SJSA1 (cell line): ENCODE results near the gene RAPGEF4. TPM values are rescaled to one million over a fixed set of nuclear protein-coding genes. Genes with fewer than 3 reads are reported as not detected.

Experiments
- DNase-seq, 2 experiments: peaks; one replicate each; pipeline ENCODE4 v3.0.0-alpha.2; 2015 to 2020; ENCODE audit warnings: low spot score in 2 of 2, low read depth in 1 of 2
- H3K27ac ChIP-seq: fragments of 250-450 bp; sonication (Bioruptor Pico); 2 replicates; pipeline ENCODE4 v1.5.1; 2020; ENCODE audit warnings: mild to moderate bottlenecking, moderate library complexity
- H3K27me3 ChIP-seq: fragments of 250-450 bp; sonication (Bioruptor Pico); replicated peaks from 2 replicates; pipeline ENCODE4 v1.5.1; 2020; ENCODE audit warnings: mild to moderate bottlenecking, moderate library complexity
- H3K36me3 ChIP-seq: fragments of 250-450 bp; sonication (Bioruptor Pico); 2 replicates; pipeline ENCODE4 v1.5.1; 2020; ENCODE audit warnings: mild to moderate bottlenecking
- H3K4me1 ChIP-seq: fragments of 250-450 bp; sonication (Bioruptor Pico); replicated peaks from 2 replicates; pipeline ENCODE4 v1.6.1; 2021; ENCODE audit warnings: mild to moderate bottlenecking
- H3K4me3 ChIP-seq: fragments of 250-450 bp; sonication (Bioruptor Pico); 2 replicates; pipeline ENCODE4 v1.5.1; 2020; ENCODE audit warnings: mild to moderate bottlenecking
- H3K9me3 ChIP-seq: fragments of 250-450 bp; sonication (Bioruptor Pico); replicated peaks from 2 replicates; pipeline ENCODE4 v1.5.1; 2020; ENCODE audit warnings: mild to moderate bottlenecking
- total RNA-seq: library from RNA; depleted of rRNA; stranded (reverse); fragments of >200 nt; shearing (Covaris generic); gene quantifications from 2 replicates; pipeline ENCODE4 v1.2.3, GENCODE V29; 2014

RAPGEF4 gene
- total RNA-seq, 1 experiment from 2014 or later, result 0.47 TPM

DNA sequence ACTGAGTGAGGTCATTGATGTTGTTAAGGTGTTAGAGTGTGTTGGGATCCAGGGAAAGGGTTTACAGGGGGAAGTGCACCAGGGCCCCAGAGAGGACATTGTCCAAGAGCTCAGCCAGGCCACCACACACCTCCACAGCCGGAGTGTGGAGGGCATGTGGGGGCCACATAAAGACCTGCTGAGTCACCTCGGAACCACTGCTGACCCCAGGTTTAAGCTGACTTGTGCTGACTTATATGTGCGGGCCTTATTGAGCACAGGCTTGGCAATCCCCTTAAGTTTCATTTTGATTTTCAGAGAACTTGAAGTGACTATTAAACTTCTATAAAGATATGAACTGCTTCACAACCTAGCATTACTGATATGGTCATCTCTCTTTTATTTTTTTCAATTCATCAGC, 173.8 kb downstream of the RAPGEF4 start:
- DNase-seq, result no peak
- Histone ChIP-seq H3K4me1 (no peaks in the 10 kb centered on the region), H3K9me3 (no peaks in the 10 kb centered on the region), H3K4me3 (no peak overlapping the region), H3K27me3 (no peaks in the 10 kb centered on the region), H3K36me3 (no peaks in the 10 kb centered on the region), H3K27ac (no peak overlapping the region)

- Histone ChIP-seq H3K27me3 (no peaks in the 10 kb centered on the region), H3K4me1 (no peaks in the 10 kb centered on the region), H3K36me3 (no peaks in the 10 kb centered on the region), H3K9me3 (no peaks in the 10 kb centered on the region), H3K4me3 (no peak overlapping the region), H3K27ac (no peak overlapping the region)
- DNase-seq, result no peak
These were observed 176.6 kb downstream of the RAPGEF4 start for GRCh38 chr2:172912266-172912665.

DNA sequence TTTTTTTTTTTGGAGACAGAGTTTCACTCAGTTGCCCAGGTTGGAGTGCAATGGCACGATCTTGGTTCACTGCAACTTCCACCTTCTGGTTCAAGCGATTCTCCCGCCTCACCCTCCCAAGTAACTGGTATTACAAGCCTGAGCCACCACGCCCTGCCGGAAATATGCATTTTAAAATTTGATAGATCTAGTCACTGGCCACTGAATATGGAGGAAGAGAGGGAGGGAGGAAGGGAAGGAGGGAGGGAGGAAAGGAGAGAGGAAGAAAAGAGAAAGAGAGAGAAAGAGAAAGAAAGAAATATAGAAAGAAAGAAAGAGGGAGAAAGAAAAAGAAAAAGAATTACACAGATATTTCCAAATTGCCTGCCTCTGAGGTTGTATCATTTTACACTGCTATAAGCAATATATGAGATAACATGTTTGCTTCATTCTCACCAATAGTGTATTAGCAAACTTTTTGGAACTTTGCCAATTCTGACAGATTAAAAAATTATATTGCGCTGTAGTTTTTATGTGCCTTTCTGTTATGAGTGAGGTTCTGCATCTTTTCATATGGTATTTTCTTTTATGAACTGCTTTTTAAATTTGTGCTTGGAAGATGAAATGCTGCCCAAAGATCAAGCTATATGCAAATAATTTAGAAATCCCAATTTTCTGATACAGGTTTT, 178.8 kb downstream of the RAPGEF4 start:
- H3K4me1 ChIP-seq, result peaks cover 4% of the 10 kb centered on the region; the same call in 1 of the 2 replicates
- no peak overlapping the region for H3K27ac ChIP-seq
- DNase-seq, result no peak
- no peaks in the 10 kb centered on the region for H3K9me3 ChIP-seq
- H3K4me3 ChIP-seq, result no peak overlapping the region
- H3K27me3 ChIP-seq, result no peaks in the 10 kb centered on the region
- H3K36me3 ChIP-seq, result no peaks in the 10 kb centered on the region

DNA sequence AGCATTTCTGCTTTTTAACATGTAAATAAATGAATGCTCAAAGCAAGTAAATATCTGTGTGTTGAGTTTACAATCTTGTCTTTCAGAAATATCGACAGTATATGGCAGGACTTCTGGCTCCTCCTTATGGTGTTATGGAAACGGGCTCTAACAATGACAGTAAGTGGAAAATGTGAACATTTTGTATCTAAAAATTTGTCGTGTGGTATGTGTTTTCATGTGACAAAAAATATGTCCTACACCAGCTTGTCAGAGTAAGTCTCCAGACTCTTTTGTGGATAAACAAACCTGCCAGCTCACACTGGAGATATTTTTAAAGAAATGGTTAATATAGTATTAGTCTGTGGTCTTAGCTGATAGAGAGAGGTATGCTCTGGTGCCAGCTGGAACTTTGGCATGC, 182.1 kb downstream of the RAPGEF4 start:
- no peaks in the 10 kb centered on the region for H3K9me3 ChIP-seq
- H3K27ac ChIP-seq, result no peak overlapping the region
- H3K27me3 ChIP-seq, result no peaks in the 10 kb centered on the region
- H3K4me1 ChIP-seq, result peaks cover 19% of the 10 kb centered on the region
- no peaks in the 10 kb centered on the region for H3K36me3 ChIP-seq
- DNase-seq, result no peak
- H3K4me3 ChIP-seq, result no peak overlapping the region

GRCh38 chr2:172919732-172920131, 184.1 kb downstream of the RAPGEF4 start:
- no peak for DNase-seq
- H3K9me3 ChIP-seq, result no peaks in the 10 kb centered on the region
- no peak overlapping the region for H3K27ac ChIP-seq
- no peak overlapping the region for H3K4me3 ChIP-seq
- H3K4me1 ChIP-seq, result peaks cover 32% of the 10 kb centered on the region
- no peaks in the 10 kb centered on the region for H3K36me3 ChIP-seq
- H3K27me3 ChIP-seq, result no peaks in the 10 kb centered on the region

DNA sequence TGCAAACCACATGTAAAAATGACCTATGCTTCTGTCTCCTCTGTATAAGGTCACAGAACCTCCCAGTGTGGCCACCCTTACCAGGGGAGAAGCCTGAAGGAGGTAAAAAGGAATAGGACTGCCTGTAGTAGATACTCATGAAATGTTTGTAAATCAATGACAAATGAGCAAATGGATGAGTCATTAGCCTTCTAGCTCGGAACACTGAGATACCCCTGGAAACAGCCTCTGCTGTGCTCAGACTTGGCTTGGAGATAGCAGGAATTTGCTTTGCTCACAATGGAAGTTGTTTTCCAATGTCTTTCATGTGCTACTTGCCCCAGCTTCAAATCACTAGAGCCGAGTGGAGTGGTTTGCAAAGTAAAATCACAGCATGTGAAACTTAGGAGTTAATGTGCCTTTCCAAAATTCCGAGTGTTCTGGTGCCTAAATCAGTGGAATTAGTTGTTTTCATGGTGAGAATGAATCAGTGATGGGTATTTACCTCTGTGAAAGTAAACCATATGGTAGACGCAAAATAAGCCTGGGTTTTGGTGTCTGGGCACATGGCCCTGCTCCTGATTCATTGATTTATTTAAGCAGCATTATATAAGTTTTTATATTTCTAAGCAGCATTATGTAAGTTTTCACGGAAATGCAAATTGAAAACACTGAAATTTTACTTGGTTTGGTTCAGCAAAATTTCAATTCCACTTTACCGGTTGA, 186.0 kb downstream of the RAPGEF4 start:
- H3K27ac ChIP-seq, result no peak overlapping the region
- H3K9me3 ChIP-seq, result no peaks in the 10 kb centered on the region
- H3K27me3 ChIP-seq, result no peaks in the 10 kb centered on the region
- H3K36me3 ChIP-seq, result no peaks in the 10 kb centered on the region
- no peak overlapping the region for H3K4me3 ChIP-seq
- H3K4me1 ChIP-seq, result peaks cover 35% of the 10 kb centered on the region
- DNase-seq, result no peak

DNA sequence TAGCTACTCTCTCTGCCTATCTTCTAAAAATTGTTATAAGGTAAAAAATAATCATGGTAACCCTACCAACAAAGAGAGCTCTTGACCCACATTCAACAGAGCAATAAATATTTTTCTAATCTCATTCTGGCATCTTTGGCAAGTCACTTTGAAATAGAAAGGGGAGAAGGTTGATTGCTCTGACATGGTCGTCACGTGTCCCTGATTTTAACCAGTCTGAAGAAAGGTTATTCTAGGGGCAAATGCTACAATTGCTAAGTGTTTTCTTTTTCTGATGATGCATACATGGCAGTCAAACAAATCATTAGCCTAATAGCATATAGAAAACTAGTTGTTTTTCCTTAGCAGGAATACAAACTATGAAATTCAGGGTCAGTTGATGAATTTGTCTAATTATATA, 186.7 kb downstream of the RAPGEF4 start:
- Histone ChIP-seq H3K36me3 (no peaks in the 10 kb centered on the region), H3K4me1 (peaks cover 41% of the 10 kb centered on the region), H3K27ac (no peak overlapping the region), H3K4me3 (no peak overlapping the region), H3K27me3 (no peaks in the 10 kb centered on the region), H3K9me3 (no peaks in the 10 kb centered on the region)
- no peak for DNase-seq

DNA sequence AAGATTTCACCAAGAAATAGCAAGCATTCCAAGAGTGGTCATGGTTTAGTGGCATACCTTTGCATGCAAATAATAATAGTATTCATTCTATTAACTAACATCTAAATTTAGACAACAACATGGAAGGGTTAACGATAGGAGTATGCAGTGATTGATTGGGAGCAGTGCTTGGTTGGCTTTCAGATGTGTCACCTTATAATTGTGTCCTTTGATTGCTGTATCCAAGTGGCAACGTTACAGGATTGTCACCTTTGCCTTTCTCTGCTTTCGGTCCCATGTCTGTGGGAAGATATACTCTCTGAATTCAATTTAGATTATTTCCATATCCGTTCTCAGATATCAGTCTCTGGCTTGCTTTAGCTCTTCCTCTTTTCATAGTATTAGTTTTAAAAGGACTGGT, 187.2 kb downstream of the RAPGEF4 start:
- no peak overlapping the region for H3K4me3 ChIP-seq
- H3K4me1 ChIP-seq, result peaks cover 46% of the 10 kb centered on the region
- no peaks in the 10 kb centered on the region for H3K36me3 ChIP-seq
- H3K9me3 ChIP-seq, result no peaks in the 10 kb centered on the region
- no peaks in the 10 kb centered on the region for H3K27me3 ChIP-seq
- H3K27ac ChIP-seq, result no peak overlapping the region
- no peak for DNase-seq

GRCh38 chr2:172924097-172924660, 188.5 kb downstream of the RAPGEF4 start:
- Histone ChIP-seq H3K4me1 (peaks cover 55% of the 10 kb centered on the region), H3K27ac (no peak overlapping the region), H3K36me3 (no peaks in the 10 kb centered on the region), H3K9me3 (no peaks in the 10 kb centered on the region), H3K27me3 (no peaks in the 10 kb centered on the region), H3K4me3 (no peak overlapping the region)
- DNase-seq, result no peak

DNA sequence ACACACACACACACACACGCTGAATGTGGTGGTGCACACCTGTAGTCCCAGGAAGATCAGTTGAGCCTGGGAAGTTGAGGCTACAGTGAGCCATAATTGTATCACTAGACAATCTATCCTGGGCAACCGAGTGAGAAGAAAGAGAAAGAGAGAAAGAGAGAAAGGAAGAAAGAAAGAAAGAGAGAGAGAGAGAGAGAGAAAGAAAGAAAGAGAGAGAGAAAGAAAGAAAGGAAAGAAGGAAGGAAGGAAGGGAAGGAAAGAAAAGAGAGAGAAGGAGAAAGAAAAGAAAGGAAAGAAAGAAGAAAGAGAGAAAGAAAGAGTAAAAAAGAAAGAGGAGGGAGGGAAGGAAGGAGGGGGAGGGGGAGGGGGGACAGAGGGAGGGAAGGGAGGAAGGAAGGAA, 190.0 kb downstream of the RAPGEF4 start:
- no peak for DNase-seq
- Histone ChIP-seq H3K4me3 (no peak overlapping the region), H3K4me1 (peaks cover 59% of the 10 kb centered on the region), H3K27me3 (no peaks in the 10 kb centered on the region), H3K9me3 (no peaks in the 10 kb centered on the region), H3K36me3 (no peaks in the 10 kb centered on the region), H3K27ac (no peak overlapping the region)

GRCh38 chr2:172926785-172927640, 191.4 kb downstream of the RAPGEF4 start:
- Histone ChIP-seq H3K4me1 (peaks cover 60% of the 10 kb centered on the region), H3K4me3 (no peak overlapping the region), H3K27me3 (no peaks in the 10 kb centered on the region), H3K9me3 (no peaks in the 10 kb centered on the region; the same call in 1 of the 2 replicates), H3K27ac (no peak overlapping the region), H3K36me3 (no peaks in the 10 kb centered on the region)
- DNase-seq, result no peak

DNA sequence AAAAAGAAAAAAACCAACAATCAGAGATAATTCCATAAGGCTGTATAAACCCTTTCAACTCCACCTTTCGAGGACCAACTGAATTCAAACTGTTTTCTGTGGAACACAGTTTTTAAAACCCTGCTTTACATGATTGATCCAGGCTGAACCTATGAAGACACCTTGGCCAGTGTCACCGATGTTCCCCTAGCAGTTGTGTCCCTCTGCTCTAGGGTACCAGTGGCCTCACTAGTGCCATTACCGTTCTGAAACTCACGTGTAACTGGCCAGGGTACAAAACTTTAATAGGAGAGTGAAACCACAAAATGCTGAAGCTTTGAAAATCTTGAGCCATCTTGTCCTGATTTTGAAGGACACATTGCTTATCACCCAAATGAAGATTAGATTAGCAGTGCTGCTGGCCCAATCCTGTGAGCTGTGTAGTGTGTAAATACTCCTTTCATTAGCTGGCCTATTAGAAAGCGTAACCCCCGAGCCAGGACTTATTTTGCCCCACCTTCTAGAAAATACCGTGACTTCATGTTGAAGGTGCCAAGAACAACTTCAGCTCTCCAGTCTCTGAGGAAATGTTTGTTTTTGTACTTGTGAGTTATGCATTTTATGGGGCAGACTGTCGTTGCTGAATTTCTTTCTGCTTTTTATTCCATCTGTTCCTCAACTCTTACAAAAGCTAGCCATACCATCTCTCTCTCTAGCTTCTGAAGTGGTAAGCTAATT, 192.2 kb downstream of the RAPGEF4 start:
- no peaks in the 10 kb centered on the region; the same call in 1 of the 2 replicates for H3K9me3 ChIP-seq
- H3K27ac ChIP-seq, result peak overlapping the region; percentile 23
- H3K27me3 ChIP-seq, result no peaks in the 10 kb centered on the region
- H3K36me3 ChIP-seq, result no peaks in the 10 kb centered on the region
- H3K4me3 ChIP-seq, result no peak overlapping the region
- peak in 1 of 2 experiments; percentile 67 for DNase-seq
- H3K4me1 ChIP-seq, result peaks cover 55% of the 10 kb centered on the region

DNA sequence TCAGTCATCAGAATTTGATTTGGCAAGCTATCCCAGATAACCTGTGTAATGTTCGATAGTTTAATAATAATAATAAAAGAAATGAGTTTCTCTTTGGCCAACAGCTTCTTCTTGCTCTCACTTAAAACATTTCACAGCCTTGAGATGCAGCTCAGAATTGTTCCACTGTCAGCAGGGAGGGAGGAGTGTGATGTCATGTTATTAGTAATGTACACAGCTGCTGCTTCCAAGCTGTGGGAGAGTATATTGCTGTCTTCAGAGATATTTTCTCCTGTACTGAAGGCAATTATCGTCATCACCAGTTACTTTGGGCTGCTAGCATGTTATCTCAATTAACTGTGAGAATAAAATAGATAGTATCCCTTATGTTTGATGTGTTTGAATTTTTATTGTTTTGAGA, 193.1 kb downstream of the RAPGEF4 start:
- Histone ChIP-seq H3K4me3 (no peak overlapping the region), H3K36me3 (no peaks in the 10 kb centered on the region), H3K9me3 (no peaks in the 10 kb centered on the region; the same call in 1 of the 2 replicates), H3K27me3 (no peaks in the 10 kb centered on the region), H3K4me1 (peaks cover 46% of the 10 kb centered on the region), H3K27ac (0 out of 2 replicates have a peak overlapping the region, but pooled peaks have one; percentile 23)
- peak in 1 of 2 experiments; percentile 38 for DNase-seq
